K562 (cell line): ENCODE data around the gene LAMTOR4. TPM values are rescaled to one million over a fixed set of nuclear protein-coding genes. Genes with fewer than 3 reads are reported as not detected.
A peak's percentile ranks its signal among the peaks of the same experiment; 100 is the strongest.

Experiments
- BACH1 ChIP-seq: fragments of 200-800 bp; sonication (Bioruptor generic); IDR thresholded peaks from 2 replicates; pipeline ENCODE4 v1.6.1; 2016; ENCODE audit warnings: missing genetic modification characterization, missing compliant biosample characterization
- CBX3 ChIP-seq, 2 experiments: IDR thresholded peaks; 1 replicate in 1 of 2; 2 replicates in 1 of 2; pipeline ENCODE4 v1.6.1; 2012; ENCODE audit warnings: inconsistent platforms in 2 of 2, low read length in 2 of 2, borderline replicate concordance in 1 of 2, control low read depth in 1 of 2
- CHCHD3 ChIP-seq: fragments of 250-450 bp; sonication (Bioruptor Pico); IDR thresholded peaks from 2 replicates; pipeline ENCODE4 v2.1.2; 2022; ENCODE audit warnings: mild to moderate bottlenecking
- CHD2 ChIP-seq: IDR thresholded peaks from 2 replicates; pipeline ENCODE4 v1.6.1; 2011; ENCODE audit warnings: low read depth, low read length
- FOSL1 ChIP-seq: fragments of 200-800 bp; sonication (Bioruptor generic); conservative IDR thresholded peaks from 2 replicates; pipeline ENCODE4 v1.6.1; 2016; ENCODE audit warnings: missing genetic modification characterization, missing compliant biosample characterization
- FOXA1 ChIP-seq: fragments of 450-650 bp; IDR thresholded peaks from 2 replicates; pipeline ENCODE4 v1.6.1; 2016; ENCODE audit warnings: mild to moderate bottlenecking, borderline replicate concordance
- FOXA3 ChIP-seq, 2 experiments: fragments of 450-650 bp in 1 of 2; sonication (generic) in 1 of 2; formaldehyde crosslinking; IDR thresholded peaks in 1 of 2; conservative IDR thresholded peaks in 1 of 2; 2 replicates each; pipeline versions ENCODE4 v1.4.0 to v1.8.0; 2020 to 2022; ENCODE audit warnings: mild to moderate bottlenecking in 2 of 2, missing genetic modification reagents in 1 of 2
- GTF2F1 ChIP-seq: IDR thresholded peaks from 2 replicates; pipeline ENCODE4 v1.6.1; 2011; ENCODE audit warnings: low read depth, low read length, improper control_type of control experiment
- KDM2B ChIP-seq: fragments of 250-450 bp; sonication (Bioruptor Pico); IDR thresholded peaks from 2 replicates; pipeline ENCODE4 v1.8.0; 2021; ENCODE audit warnings: mild to moderate bottlenecking, moderate library complexity
- MED1 ChIP-seq: sonication (generic); formaldehyde crosslinking; IDR thresholded peaks from 2 replicates; pipeline ENCODE4 v1.8.1; 2023; ENCODE audit warnings: missing genetic modification reagents, borderline replicate concordance
- MIER1 ChIP-seq: fragments of 450-650 bp; IDR thresholded peaks from 2 replicates; pipeline ENCODE4 v1.6.1; 2016; ENCODE audit warnings: antibody characterized with exemption, mild to moderate bottlenecking, low read depth
- MYC ChIP-seq, 2 experiments: fragments of 250-450 bp in 1 of 2; sonication (Bioruptor Pico) in 1 of 2; IDR thresholded peaks; 2 replicates each; pipeline versions ENCODE4 v1.5.1 to v1.6.1; 2012 to 2021; ENCODE audit warnings: low read depth in 2 of 2, borderline replicate concordance in 1 of 2, improper control_type of control experiment in 1 of 2, low read length in 1 of 2, mild to moderate bottlenecking in 1 of 2, moderate library complexity in 1 of 2
- PTRF ChIP-seq: fragments of 450-650 bp; IDR thresholded peaks from 2 replicates; pipeline ENCODE4 v1.6.1; 2016; ENCODE audit warnings: mild to moderate bottlenecking, missing genetic modification characterization, missing compliant biosample characterization
- RAD21 ChIP-seq, 2 experiments: fragments of 250-450 bp in 1 of 2; fragments of 450-650 bp in 1 of 2; sonication (Bioruptor Pico) in 1 of 2; formaldehyde crosslinking in 1 of 2; IDR thresholded peaks in 1 of 2; conservative IDR thresholded peaks in 1 of 2; 2 replicates each; pipeline versions ENCODE4 v1.4.0 to v1.8.0; 2020 to 2022; ENCODE audit warnings: mild to moderate bottlenecking in 2 of 2, moderate library complexity in 1 of 2
- RFX1 ChIP-seq: fragments of 450-650 bp; IDR thresholded peaks from 2 replicates; pipeline ENCODE4 v1.6.1; 2016; ENCODE audit warnings: mild to moderate bottlenecking, moderate library complexity
- TEAD2 ChIP-seq: fragments of 450-650 bp; IDR thresholded peaks from 2 replicates; pipeline ENCODE4 v1.6.1; 2016; ENCODE audit warnings: missing genetic modification characterization, control low read depth, missing compliant biosample characterization
- ZC3H4 ChIP-seq: sonication (generic); formaldehyde crosslinking; IDR thresholded peaks from 2 replicates; pipeline ENCODE4 v1.9.0; 2021; ENCODE audit warnings: missing genetic modification reagents, borderline replicate concordance
- ZNF347 ChIP-seq: fragments of 450-650 bp; formaldehyde crosslinking; IDR thresholded peaks from 2 replicates; pipeline ENCODE4 v1.4.0; 2020; ENCODE audit warnings: low read depth, mild to moderate bottlenecking, moderate library complexity
- ZNF589 ChIP-seq: fragments of 200-800 bp; sonication (Bioruptor generic); IDR thresholded peaks from 2 replicates; pipeline ENCODE4 v1.6.1; 2016; ENCODE audit warnings: low read depth, missing genetic modification characterization, missing compliant biosample characterization
- polyA plus RNA-seq, 8 experiments: library from polyadenylated mRNA; depleted of rRNA in 4 of 8; stranded (reverse) in 5 of 8; unstranded in 3 of 8; fragments of >200 nt; fragmentation: Nextera tagmentation in 2 of 8; fragmentation: Illumina TruSeq in 1 of 8; extraction: Ambion mirVana in 2 of 8; extraction: Trizol in 1 of 8; gene quantifications; 2 replicates each; pipeline versions ENCODE4 v1.2.1 to v1.2.3, GENCODE V29; 2011 to 2014; ENCODE audit warnings: inconsistent platforms in 1 of 8, missing spikeins in 1 of 8
- total RNA-seq, 7 experiments: library from RNA; depleted of rRNA in 6 of 7; stranded (reverse); fragments of >200 nt in 6 of 7; fragmentation: Illumina TruSeq in 2 of 7; extraction: Trizol in 2 of 7; gene quantifications; 2 replicates each; pipeline versions ENCODE4 v1.2.1 to v1.2.3, GENCODE V29; 2011 to 2021; ENCODE audit warnings: low replicate concordance in 1 of 7
- TF ChIP-seq, protein P1 (sequence below): fragments of 200-800 bp; sonication (Bioruptor generic); IDR thresholded peaks from 2 replicates; pipeline ENCODE4 v1.6.1; 2017; ENCODE audit warnings: missing genetic modification characterization, missing compliant biosample characterization
- TF ChIP-seq, protein P2 (sequence below), 2 experiments: IDR thresholded peaks; 2 replicates each; pipeline ENCODE4 v1.6.1; 2011; ENCODE audit warnings: borderline replicate concordance in 1 of 2, control low read depth in 1 of 2, low read depth in 1 of 2, low read length in 1 of 2, mild to moderate bottlenecking in 1 of 2, mixed read lengths in 1 of 2, moderate library complexity in 1 of 2; ENCODE audit not compliant: insufficient read depth in 1 of 2, insufficient read length in 1 of 2, poor library complexity in 1 of 2, severe bottlenecking in 1 of 2; ENCODE audit errors: extremely low read depth in 1 of 2
- TF ChIP-seq, protein P3 (sequence below): fragments of 250-450 bp; sonication (Bioruptor Pico); IDR thresholded peaks from 2 replicates; pipeline ENCODE4 v1.9.0; 2021; ENCODE audit warnings: mild to moderate bottlenecking

LAMTOR4 gene
- total and polyA plus RNA-seq, 9 of the 15 experiments (the other 6 are each of a cell fraction or from before 2014, with no cell fraction given) = 79.6 to 314 (median 195) TPM

DNA sequence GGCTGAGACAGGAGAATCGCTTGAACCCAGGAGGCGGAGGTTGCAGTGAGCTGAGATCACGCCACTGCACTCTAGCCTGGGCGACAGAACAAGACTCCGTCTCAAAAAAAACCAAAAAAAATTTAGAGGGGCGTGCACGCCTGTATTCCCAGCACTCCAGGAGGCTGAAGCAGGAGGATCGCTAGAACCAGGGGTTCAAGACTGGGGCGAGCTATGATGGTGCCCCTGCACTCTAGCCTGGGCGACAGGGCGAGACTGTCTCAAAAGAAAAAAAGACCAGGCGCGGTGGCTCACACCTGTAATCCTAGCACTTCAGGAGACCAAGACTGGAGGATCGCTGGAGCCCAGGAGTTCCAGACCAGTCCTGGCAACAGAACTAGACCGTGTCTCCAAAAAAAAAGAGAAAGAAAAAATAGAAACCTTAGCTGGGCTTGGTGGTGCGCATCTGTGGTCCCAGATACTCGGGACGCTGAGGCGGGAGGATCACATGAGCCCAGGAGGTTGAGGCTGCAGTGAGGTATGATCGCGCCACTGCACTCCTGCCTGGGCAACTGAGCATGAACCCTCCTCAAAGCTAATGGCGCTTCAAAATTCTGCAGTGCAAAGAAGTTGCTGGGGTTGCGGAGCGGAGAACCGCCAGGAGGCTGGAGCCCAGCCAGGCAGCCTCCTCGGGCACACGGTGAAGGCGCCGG lies 22.3 kb upstream of the LAMTOR4 start (continued):
- TF ChIP-seq, protein P1, sequence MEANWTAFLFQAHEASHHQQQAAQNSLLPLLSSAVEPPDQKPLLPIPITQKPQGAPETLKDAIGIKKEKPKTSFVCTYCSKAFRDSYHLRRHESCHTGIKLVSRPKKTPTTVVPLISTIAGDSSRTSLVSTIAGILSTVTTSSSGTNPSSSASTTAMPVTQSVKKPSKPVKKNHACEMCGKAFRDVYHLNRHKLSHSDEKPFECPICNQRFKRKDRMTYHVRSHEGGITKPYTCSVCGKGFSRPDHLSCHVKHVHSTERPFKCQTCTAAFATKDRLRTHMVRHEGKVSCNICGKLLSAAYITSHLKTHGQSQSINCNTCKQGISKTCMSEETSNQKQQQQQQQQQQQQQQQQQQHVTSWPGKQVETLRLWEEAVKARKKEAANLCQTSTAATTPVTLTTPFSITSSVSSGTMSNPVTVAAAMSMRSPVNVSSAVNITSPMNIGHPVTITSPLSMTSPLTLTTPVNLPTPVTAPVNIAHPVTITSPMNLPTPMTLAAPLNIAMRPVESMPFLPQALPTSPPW = no peak
- TF ChIP-seq, protein P2, sequence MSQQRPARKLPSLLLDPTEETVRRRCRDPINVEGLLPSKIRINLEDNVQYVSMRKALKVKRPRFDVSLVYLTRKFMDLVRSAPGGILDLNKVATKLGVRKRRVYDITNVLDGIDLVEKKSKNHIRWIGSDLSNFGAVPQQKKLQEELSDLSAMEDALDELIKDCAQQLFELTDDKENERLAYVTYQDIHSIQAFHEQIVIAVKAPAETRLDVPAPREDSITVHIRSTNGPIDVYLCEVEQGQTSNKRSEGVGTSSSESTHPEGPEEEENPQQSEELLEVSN (IDR thresholded peaks at IDR 0.05; ENCODE audit: borderline replicate concordance in 1 of 2, extremely low read depth in 1 of 2, insufficient read depth in 1 of 2, insufficient read length in 1 of 2, low read depth in 1 of 2, low read length in 1 of 2, poor library complexity in 1 of 2, severe bottlenecking in 1 of 2) = peak in 1 of 2 experiments; percentile 65
- TF ChIP-seq CHD2 (peak; percentile 66), FOSL1 (tag) (0 out of 2 replicates have a peak, but pooled peaks have one; percentile 49), RAD21 (CRISPR knock-in tag; conservative IDR thresholded peaks at IDR 0.05 in 1 of 2, IDR thresholded peaks at IDR 0.05 in 1 of 2) (peak; percentile 7 to 13; a peak in 1 of 4 replicates), TEAD2 (tag) (no peak), FOXA1 (no peak), RFX1 (no peak), KDM2B (CRISPR knock-in tag) (peak; percentile 75; the same call in 1 of the 2 replicates), MYC (IDR thresholded peaks at IDR 0.05; ENCODE audit: low read depth, low read length) (no peak), MYC (CRISPR knock-in tag; IDR thresholded peaks at IDR 0.05; ENCODE audit: borderline replicate concordance, low read depth) (peak; percentile 71; the same call in 1 of the 2 replicates), MED1 (CRISPR knock-in tag) (no peak), FOXA3 (CRISPR knock-in tag; conservative IDR thresholded peaks at IDR 0.05 in 1 of 2, IDR thresholded peaks at IDR 0.05 in 1 of 2) (0 out of 4 replicates have a peak, but pooled peaks of 1 of the 2 experiments have one; percentile 30), PTRF (tag) (no peak), GTF2F1 (no peak; the same call in 1 of the 2 replicates), ZNF347 (CRISPR knock-in tag) (no peak), CBX3 (IDR thresholded peaks at IDR 0.05; ENCODE audit: borderline replicate concordance in 1 of 2, low read length in 2 of 2) (no peak), CHCHD3 (CRISPR knock-in tag) (peak; percentile 48; the same call in 1 of the 2 replicates), MIER1 (no peak; the same call in 1 of the 2 replicates), ZNF589 (CRISPR knock-in tag) (peak; percentile 64), ZC3H4 (CRISPR knock-in tag) (peak; percentile 48; the same call in 1 of the 2 replicates), BACH1 (no peak)
- TF ChIP-seq, protein P3, sequence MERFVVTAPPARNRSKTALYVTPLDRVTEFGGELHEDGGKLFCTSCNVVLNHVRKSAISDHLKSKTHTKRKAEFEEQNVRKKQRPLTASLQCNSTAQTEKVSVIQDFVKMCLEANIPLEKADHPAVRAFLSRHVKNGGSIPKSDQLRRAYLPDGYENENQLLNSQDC (CRISPR knock-in tag) = 0 out of 2 replicates have a peak, but pooled peaks have one; percentile 46
